ENCODE results near the gene HMCN2.

HMCN2 gene

DNA sequence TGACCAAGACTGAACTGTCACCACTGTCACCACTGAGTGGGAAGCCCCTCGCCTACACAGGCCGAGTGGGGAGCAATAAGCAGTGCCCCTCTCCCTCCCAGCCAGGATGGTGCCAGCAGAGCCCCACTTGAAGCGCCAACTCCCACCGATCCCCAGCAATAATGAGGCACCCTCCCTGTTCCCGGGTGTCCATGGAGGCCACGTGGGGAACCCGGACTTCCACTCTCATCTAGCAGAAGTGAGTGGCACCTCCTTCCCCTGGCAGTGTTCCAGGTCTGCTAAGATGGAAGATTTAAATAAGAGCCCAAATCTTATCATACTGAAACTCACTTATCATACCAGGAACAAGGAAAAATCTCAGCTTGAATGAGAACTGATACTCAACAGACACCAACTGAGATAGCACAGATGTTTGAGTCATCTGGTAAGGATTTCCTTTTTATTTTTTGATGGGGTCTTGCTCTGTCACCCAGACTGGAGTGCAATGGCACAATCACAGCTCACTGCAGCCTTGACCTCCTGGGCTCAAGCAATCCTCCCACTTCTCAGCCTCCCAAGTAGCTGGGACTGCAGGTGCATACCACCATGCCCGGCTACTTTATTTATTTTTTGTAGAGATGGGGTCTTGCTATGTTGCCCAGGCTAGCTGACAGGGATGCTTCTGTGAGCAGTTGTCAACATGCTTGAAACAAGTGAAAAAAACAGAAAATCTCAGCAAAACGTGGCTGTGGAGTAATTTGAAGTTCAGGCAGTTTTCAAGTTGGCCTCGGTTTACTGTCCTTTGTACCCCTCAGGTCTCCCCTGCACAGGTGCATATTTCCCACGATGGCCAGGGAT lies 149.6 kb downstream of the HMCN2 start:
- DNase-seq (ENCODE audit: low spot score) = peak; percentile 16

DNA sequence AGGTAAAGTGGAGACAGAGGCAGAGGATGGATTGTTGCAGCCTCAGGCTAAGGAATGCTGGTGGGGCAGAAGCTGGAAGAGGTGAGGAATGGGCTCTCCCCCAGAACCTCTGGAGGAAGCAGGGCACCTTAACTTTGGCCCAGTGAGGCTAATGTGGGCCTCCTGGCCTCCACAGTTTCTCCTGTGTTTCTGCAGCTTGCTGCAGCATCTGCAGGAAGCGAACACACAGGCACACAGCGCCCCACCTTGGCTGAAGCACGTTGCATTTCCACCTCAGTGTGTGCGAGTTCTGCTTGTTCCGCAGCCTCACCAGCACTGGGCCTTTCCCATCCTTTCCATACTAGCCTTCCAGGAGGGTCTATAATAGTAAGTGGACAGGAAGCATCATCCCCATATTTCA lies 152.0 kb downstream of the HMCN2 start:
- no peak for DNase-seq (ENCODE audit: low spot score)

GRCh38 chr9:130418776-130419175 lies 153.2 kb downstream of the HMCN2 start:
- DNase-seq (ENCODE audit: low spot score) = no peak

DNA sequence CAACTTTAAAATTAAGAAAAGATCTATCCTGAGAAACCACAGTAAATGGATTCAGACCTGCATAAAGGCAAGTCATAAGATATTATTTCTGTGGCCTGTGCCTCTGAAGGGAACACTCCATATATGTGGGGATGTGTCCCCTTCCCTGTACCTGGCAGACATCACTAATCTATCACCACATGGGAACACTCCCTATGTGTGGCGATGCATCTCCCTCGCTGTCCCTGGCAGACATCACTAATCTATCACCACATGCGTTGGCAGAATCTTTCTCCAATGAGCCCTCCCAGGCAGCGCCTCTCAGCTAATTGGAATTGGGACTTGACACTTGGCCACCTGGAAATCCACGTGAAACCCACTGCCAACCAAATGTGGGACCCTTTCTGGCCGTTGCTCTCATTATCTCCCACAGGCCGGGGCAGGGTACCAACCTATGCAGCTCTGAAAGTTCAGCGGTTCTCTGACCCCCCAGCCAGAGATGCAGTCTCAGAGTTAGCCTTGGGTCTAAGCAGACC lies 154.0 kb downstream of the HMCN2 start:
- no peak for DNase-seq (ENCODE audit: low spot score)

DNA sequence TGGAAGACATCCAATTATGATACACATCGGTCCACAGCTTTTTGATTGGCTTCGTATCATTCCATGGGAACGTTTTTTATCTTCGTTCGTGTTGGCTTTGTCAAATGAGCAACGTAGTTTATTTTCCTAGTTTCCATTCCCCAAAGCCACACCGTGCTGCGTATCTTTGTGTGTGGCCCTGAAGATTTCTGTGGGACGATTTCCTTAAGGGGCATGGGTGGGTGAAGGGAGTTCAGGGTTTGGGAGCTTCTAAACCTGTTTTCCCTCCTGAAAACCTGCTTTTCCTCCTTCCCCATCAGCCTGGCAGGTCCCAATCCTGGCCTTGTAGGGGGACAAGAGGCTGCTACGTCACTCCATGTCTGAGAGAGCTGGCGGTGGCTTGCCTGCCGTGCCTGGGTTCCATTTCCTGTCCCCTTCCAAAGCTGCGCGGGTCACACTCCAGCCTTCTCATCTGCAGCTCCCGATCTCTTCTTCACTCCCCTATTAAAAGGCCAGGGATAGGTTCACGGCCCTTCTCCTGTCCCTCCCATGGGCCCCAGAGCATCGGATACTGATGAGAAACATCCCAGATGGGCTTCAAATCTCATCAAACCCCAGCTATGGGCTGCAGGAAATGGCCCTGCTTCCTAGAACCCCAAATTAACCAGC lies 155.7 kb downstream of the HMCN2 start:
- DNase-seq (ENCODE audit: low spot score) = no peak

- peak; percentile 20 for DNase-seq (ENCODE audit: low spot score)
Observed at GRCh38 chr9:130421802-130422276, 156.3 kb downstream of the HMCN2 start.

GRCh38 chr9:130422546-130422945 lies 157.0 kb downstream of the HMCN2 start:
- DNase-seq (ENCODE audit: low spot score) = no peak

DNA sequence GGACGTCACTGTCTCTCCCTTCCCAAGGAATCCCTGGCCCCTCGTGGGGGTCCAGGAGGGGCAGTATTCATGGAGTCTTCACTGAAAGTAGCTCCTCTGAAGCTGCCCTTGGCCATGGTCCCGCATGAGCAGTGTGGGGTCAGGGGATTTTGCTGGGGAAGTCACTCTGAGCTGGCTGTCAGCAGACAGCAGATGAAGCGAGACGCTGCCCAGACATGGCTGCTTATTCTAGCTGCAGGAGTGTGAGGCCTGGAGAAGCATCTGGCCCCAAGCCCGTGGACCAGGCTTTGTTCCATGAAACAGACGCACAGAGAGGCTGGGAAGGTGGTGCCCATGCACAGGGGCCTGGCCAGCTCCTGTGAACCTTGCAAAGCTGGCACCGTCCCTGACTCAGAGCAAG lies 157.7 kb downstream of the HMCN2 start:
- peak; percentile 15 for DNase-seq (ENCODE audit: low spot score)

- DNase-seq (ENCODE audit: low spot score) = no peak
Observed at GRCh38 chr9:130424595-130425454, 159.3 kb downstream of the HMCN2 start.

DNA sequence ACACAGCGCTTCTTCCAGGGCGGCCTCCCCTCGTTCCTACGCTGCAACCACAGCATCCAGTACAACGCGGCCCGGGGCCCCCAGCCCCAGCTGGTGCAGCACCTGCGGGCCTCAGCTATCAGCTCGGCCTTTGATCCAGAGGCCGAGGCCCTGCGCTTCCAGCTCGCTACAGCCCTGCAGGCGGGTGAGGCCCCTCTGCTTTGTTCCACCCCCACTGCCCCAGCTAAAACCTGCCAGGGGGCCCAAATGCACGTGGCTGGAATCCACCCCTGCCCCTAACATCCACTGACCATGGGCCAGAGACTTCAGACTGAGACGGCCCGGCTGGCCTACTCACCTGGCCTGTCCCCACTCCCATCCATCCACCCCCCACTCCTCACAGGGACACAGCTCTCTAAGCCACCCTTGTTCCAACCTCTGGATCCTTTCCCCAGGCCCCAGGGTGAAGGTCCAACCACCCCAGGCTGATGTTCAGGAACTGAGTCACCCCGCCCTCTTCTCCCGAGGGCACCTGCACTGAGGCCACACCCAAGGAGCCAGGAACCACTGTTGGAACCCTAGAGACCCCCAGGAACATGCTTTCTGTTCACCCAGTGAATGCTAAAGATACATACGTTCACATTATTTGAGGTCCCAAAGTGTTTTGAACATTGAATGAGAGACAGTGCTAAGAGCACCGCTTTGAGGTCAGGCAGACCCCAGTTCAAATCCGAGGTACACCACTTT lies 160.3 kb downstream of the HMCN2 start:
- DNase-seq (ENCODE audit: low spot score) = no peak

GRCh38 chr9:130426467-130426773 lies 160.9 kb downstream of the HMCN2 start:
- DNase-seq (ENCODE audit: low spot score) = no peak

DNA sequence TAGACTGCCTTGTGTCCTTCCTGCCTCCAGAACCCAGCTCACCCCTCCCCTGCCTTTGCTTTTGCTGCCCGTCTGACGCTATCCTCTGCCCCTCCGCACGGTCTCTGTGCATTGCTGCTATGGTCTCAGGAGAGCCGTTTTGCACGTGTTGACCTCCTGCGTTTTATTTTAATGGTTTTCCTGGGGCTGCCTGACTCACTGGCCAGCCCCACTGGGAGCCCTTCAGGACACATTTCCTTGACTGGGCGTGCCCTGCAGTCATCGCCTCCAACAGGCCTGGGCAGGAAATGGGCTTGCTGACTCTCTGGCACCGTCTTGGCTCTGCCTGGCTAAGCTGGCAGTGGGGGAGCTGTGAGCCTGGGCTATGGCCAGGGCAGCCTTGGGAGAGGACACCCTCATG lies 161.3 kb downstream of the HMCN2 start:
- peak; percentile 87 for DNase-seq (ENCODE audit: low spot score)

DNA sequence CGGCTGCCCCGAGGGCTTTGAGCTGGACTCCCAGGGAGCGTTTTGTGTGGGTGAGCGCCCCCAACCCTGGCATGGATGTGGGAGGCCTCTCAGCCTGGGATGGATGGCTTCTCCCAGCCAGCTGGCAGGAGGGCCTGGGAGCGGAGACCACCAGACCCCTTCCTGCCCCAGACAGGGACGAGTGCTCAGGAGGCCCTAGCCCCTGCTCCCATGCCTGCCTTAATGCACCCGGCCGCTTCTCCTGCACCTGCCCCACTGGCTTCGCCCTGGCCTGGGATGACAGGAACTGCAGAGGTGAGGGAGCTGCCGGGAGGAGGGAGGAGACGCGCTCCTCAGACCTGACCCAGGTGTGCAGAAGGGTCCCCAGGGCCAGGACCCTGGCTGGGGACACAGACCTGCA lies 161.8 kb downstream of the HMCN2 start:
- DNase-seq (ENCODE audit: low spot score) = no peak

DNA sequence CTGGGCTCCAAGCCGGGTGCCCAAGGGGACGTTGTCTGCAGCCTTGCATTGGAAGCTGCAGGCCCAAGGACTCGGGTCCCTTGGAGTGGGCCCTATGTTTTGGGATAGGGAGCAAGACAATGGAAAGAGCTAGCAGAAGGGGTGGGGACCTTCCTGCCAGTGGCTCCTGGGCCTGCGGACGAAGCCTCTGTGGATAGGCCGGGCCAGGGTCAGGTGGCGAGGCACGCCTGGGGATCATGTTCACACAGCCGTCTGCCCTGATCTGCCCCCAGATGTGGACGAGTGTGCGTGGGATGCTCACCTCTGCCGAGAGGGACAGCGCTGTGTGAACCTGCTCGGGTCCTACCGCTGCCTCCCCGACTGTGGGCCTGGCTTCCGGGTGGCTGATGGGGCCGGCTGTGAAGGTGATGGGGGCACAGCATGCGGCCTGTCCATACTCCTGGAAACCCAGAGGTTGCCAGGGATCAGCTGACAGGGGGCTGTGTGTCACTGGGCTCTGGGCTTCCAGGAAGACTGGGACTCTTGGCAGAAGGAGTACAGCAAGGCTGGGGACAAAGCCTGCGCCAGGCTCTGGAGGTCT lies 162.6 kb downstream of the HMCN2 start:
- DNase-seq (ENCODE audit: low spot score) = no peak

DNA sequence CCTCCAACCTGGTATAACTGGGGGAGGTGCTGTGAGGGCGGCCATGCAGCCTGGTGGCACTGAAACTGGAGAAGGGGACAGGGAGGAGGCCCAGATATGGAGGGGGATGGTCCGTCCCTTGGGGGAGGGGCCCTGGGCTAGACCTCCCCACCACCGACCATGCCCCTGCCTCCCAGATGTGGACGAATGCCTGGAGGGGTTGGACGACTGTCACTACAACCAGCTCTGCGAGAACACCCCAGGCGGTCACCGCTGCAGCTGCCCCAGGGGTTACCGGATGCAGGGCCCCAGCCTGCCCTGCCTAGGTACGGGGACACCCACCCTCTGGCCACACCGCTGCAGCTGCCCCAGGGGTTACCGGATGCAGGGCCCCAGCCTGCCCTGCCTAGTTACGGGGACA lies 163.8 kb downstream of the HMCN2 start:
- no peak for DNase-seq (ENCODE audit: low spot score)

DNA sequence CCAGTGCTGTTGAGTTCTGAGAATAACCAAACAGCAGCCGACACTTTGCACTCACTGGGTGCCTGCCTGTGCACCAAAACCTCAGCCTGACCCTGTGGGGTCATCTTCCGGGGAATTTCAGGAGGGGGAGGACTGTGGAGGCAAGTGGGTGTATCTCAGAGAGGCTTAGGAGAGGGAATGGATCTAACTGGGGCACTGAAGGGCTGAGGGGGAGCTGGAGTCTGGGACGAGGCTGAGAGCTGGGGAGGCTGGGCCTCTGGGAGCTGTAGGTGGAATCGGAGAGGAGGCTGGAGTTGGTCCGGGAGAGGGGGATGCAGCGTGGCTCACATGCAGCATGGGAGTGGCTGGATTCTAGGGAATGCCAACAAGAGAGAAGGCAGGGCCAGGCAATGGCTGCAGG lies 164.3 kb downstream of the HMCN2 start:
- no peak for DNase-seq (ENCODE audit: low spot score)

DNA sequence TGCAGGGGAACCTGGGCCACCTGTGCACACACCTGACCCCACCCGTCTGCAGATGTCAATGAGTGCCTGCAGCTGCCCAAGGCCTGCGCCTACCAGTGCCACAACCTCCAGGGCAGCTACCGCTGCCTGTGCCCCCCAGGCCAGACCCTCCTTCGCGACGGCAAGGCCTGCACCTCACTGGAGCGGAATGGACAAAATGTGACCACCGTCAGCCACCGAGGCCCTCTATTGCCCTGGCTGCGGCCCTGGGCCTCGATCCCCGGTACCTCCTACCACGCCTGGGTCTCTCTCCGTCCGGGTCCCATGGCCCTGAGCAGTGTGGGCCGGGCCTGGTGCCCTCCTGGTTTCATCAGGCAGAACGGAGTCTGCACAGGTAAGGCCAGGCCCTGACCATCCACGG lies 164.7 kb downstream of the HMCN2 start:
- DNase-seq (ENCODE audit: low spot score) = no peak

DNA sequence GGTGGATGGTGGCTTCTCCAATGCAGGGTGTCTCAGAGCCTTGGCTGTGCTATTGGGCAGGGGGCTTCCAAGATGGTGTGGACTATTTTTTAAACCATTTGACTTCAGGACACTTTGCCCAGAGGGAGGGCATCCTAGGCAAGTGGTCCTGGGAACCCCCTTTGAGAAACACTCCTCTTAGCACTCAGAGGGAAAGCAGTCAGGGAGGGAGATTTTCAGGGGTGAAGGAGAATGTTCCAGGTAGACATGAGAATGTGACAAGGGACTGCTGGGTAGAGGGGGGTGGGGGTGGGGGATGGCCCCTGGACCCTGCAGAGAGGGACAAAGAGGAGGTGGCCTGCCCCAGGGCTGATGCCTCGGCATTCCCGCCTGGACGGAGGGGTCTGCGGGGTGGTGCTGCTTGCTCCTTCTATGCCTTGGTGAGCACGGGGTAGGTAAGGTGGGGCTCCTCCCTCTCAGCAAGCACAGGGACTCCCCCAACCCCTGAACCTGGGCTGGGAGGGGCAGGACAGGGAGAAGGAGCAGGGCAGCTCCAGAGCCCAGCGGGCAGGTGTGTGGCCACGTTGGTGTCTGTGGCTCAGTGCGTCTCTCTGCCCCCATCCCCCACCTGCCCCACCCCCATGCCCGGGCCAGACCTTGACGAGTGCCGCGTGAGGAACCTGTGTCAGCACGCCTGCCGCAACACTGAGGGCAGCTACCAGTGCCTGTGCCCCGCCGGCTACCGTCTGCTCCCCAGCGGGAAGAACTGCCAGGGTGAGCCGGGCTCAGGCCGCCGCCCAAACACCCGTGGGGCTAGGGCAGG lies 165.4 kb downstream of the HMCN2 start:
- no peak for DNase-seq (ENCODE audit: low spot score)

DNA sequence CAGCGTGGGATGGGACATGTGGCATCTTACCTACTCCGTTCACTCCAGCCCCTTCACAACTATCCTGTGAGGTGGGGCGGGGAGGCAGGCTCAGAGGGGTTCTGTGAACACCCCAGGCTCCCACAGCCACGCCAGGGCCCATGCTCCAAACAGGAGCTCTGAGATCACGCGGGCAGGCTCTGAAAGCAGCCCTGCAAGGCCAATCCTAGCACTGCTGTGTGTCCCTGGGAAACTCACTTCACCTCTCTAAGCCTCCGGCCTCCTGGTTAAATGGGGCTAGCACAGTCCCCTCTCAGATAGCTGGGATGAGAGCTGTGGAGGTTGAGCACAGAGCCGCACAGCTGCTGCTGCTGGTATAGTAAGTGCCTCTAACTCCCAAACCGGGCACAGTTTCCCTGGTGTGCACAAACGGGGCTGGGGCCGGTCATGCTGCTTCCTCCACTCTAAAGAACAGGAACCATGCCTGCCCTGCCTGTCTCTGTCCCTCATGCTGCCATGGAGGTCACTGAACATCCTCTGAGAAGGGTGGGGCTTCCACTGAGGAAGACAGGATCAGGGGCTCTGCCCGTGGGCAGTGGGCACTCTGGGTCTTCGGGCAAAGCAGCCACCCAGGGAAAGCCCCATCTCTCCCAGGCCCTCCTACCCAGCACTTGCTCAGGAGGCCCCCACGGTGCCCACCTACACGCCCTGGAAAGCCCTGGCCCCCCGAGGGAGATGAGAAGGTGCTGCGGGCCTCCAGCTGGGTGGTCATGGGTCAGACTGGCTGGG lies 166.2 kb downstream of the HMCN2 start:
- no peak for DNase-seq (ENCODE audit: low spot score)

DNA sequence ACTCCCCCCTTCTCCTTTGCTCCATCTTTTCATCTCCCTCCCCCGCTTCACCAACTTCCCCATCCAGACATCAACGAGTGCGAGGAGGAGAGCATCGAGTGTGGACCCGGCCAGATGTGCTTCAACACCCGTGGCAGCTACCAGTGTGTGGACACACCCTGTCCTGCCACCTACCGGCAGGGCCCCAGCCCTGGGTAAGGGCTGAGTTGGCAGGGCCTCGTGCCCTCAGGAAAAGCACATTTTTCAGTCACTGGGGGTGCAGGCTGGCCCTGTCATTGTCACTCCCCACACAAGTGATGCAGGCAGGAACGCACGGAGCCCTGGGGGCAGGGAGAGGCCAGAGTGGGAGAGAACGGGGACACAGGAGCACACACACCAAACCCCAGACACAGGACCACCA lies 166.8 kb downstream of the HMCN2 start:
- no peak for DNase-seq (ENCODE audit: low spot score)
